ENCODE results near the gene DIPK1B. TPM values are rescaled to one million over a fixed set of nuclear protein-coding genes. Genes with fewer than 3 reads are reported as not detected.
"Not testable (repeated sequence)": the region's sequence is repeated elsewhere in the genome, so short reads cannot be mapped to it uniquely, and the experiment has no call there.

Gene DIPK1B
- total RNA-seq, 2 donors from 2014 or later: 45.1 to 45.7 TPM

GRCh38 chr9:136709454-136710109 lies 2.8 kb upstream of the DIPK1B start:
- no peak for DNase-seq (ENCODE audit: low spot score)
- no peaks in the 10 kb centered on the region for H3K9me3 ChIP-seq
- no peaks in the 10 kb centered on the region for H3K36me3 ChIP-seq
- no peak overlapping the region for H3K27ac ChIP-seq
- H3K27me3 ChIP-seq: no peaks in the 10 kb centered on the region
- no peak overlapping the region for H3K4me3 ChIP-seq
- peaks cover 0 to 26% of the 10 kb centered on the region in 2 donors for H3K4me1 ChIP-seq
- TF ChIP-seq, protein P1, sequence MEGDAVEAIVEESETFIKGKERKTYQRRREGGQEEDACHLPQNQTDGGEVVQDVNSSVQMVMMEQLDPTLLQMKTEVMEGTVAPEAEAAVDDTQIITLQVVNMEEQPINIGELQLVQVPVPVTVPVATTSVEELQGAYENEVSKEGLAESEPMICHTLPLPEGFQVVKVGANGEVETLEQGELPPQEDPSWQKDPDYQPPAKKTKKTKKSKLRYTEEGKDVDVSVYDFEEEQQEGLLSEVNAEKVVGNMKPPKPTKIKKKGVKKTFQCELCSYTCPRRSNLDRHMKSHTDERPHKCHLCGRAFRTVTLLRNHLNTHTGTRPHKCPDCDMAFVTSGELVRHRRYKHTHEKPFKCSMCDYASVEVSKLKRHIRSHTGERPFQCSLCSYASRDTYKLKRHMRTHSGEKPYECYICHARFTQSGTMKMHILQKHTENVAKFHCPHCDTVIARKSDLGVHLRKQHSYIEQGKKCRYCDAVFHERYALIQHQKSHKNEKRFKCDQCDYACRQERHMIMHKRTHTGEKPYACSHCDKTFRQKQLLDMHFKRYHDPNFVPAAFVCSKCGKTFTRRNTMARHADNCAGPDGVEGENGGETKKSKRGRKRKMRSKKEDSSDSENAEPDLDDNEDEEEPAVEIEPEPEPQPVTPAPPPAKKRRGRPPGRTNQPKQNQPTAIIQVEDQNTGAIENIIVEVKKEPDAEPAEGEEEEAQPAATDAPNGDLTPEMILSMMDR (IDR thresholded peaks at IDR 0.05): no peak

- H3K36me3 ChIP-seq: no peaks in the 10 kb centered on the region
- peaks cover 0 to 36% of the 10 kb centered on the region in 2 donors for H3K4me1 ChIP-seq
Measured at GRCh38 chr9:136710543-136710942, 1.8 kb upstream of the DIPK1B start.

DNA sequence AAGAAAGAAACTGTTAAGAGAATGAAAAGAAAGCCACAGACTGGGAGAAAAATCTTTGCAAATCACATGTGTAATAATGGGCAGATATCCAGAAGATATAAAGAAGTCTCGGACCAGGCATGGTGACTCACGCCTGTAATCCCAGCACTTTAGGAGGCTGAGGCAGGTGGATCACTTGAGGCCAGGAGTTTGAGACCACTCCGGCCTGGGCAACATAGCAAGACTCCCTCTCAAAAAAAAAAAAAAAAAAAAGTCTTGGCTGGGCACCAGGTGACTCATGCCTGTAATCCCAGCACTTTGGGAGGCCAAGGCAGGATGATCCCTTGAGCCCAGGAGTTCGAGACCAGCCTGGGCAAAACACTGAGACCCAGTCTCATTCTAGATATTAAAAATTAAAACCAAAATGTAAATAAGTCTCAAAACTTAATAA lies 1.1 kb upstream of the DIPK1B start:
- H3K36me3 ChIP-seq; DNase-seq (ENCODE audit: low spot score); H3K9me3 ChIP-seq; H3K4me3 ChIP-seq; H3K27me3 ChIP-seq: not testable (repeated sequence)
- H3K4me1 ChIP-seq: peaks cover 0 to 36% of the 10 kb centered on the region in 2 donors
- peak overlapping the region in 1 of 2 donors; percentile 65 for H3K27ac ChIP-seq

More at GRCh38 chr9:136710543-136710942, 1.8 kb upstream of the DIPK1B start:
- Histone ChIP-seq H3K27ac (no peak overlapping the region), H3K4me3 (no peak overlapping the region), H3K27me3 (no peaks in the 10 kb centered on the region), H3K9me3 (no peaks in the 10 kb centered on the region)
- no peak for DNase-seq (ENCODE audit: low spot score)
- TF ChIP-seq, protein P1 (IDR thresholded peaks at IDR 0.05): no peak

DNA sequence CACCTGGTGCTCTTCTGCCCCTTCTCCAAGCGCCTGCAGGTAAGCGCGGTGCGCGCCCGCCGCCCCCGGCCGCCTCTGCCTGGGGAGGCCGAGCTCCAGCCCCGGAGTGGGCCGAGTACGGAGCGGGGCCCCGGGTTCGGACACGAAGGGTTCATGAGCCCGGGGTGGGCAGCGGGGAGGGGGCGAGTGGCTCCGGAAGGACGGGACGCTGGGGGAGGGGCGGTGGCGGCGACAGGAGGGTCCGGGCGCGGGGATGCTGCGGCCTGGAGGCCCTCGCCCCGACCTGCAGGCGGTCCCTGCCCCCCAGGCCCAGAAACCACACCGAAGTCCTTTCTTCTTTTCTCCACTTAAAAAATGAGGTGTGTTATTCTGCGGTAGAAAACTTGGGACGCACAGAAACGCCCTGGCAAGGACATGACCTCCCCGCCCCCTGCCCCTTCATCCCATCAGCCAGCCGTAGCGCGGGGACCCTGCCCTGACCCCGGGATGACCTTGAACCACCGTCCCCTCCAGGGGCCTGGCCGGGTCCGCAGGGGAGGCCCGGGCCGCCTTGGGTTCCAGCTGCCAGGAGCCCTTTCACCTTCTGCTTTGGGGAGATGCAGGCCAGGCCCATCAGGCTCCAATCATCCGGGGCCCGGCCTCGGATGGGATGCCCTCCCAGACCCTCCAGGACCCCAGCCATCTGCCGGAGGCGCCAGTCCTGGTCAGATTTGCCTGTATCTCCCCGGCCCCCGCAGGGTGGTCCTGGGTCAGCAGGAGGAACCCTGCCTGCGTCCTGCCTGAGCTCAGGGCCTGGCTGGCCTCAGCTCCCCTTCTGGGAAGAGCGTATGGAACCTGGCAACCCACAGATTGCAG lies 545 bp downstream of the DIPK1B start:
- H3K4me3 ChIP-seq: peak overlapping the region; percentile 76 to 82
- no peaks in the 10 kb centered on the region for H3K27me3 ChIP-seq
- TF ChIP-seq, protein P1 (IDR thresholded peaks at IDR 0.05): no peak
- DNase-seq (ENCODE audit: low spot score): no peak
- H3K36me3 ChIP-seq: no peaks in the 10 kb centered on the region
- peaks cover 0 to 36% of the 10 kb centered on the region in 2 donors for H3K4me1 ChIP-seq
- H3K27ac ChIP-seq: peak overlapping the region; percentile 80
- H3K9me3 ChIP-seq: no peaks in the 10 kb centered on the region

- H3K27me3 ChIP-seq: no peaks in the 10 kb centered on the region
- peak overlapping the region; percentile 76 to 82 for H3K4me3 ChIP-seq
- no peaks in the 10 kb centered on the region for H3K36me3 ChIP-seq
- TF ChIP-seq, protein P1 (IDR thresholded peaks at IDR 0.05): no peak
- H3K4me1 ChIP-seq: peaks cover 0 to 36% of the 10 kb centered on the region in 2 donors
- peak overlapping the region; percentile 80 for H3K27ac ChIP-seq
- DNase-seq (ENCODE audit: low spot score): no peak
- no peaks in the 10 kb centered on the region for H3K9me3 ChIP-seq
Measured at GRCh38 chr9:136713550-136713949, 1.2 kb downstream of the DIPK1B start.

All from right atrium auricular region (tissue), 2 donors.